H1 (cell line): ENCODE results near the gene FOSB. TPM values are rescaled to one million over a fixed set of nuclear protein-coding genes. Genes with fewer than 3 reads are reported as not detected.
A peak's percentile ranks its signal among the peaks of the same experiment; 100 is the strongest.

Experiments
- CTCF ChIA-PET: fragments of 300-600 bp; sonication (Branson Sonifier 250); formaldehyde crosslinking; loops from one replicate; lab custom pipeline; 2021; ENCODE audit not compliant: partially characterized antibody; lab: Charles Lee
- POLR2A ChIA-PET: fragments of 300-600 bp; sonication (Branson Sonifier 250); formaldehyde crosslinking; loops from one replicate; lab custom pipeline; 2021; ENCODE audit warnings: inconsistent platforms; ENCODE audit not compliant: partially characterized antibody; lab: Charles Lee
- DNase-seq, 2 experiments: peaks; one replicate each; pipeline versions ENCODE4 v3.0.0 to v3.0.0-alpha.2; 2010 to 2022; ENCODE audit warnings: low spot score in 2 of 2, low read depth in 1 of 2, mixed read lengths in 1 of 2
- FAIRE-seq: peaks from 2 replicates; lab custom pipeline; 2011; peaks lifted over from hg19 to GRCh38; lab: Jason Lieb, UNC
- H2AFZ ChIP-seq: 2 replicates; pipeline ENCODE4 v1.8.1; 2012; ENCODE audit warnings: low read length, inconsistent platforms
- H2AK5ac ChIP-seq: 2 replicates; pipeline ENCODE4 v1.6.1; 2013; ENCODE audit warnings: low read depth, low read length
- H2BK120ac ChIP-seq: replicated peaks from 2 replicates; pipeline ENCODE3; 2013; ENCODE audit warnings: low read depth, low read length, inconsistent platforms
- H2BK12ac ChIP-seq: 2 replicates; pipeline ENCODE4 v1.6.1; 2013; ENCODE audit warnings: low read depth, low read length
- H2BK15ac ChIP-seq: 2 replicates; pipeline ENCODE4 v1.6.1; 2013; ENCODE audit warnings: low read length
- H2BK20ac ChIP-seq: 2 replicates; pipeline ENCODE4 v1.6.1; 2013; ENCODE audit warnings: low read length
- H2BK5ac ChIP-seq: 2 replicates; pipeline ENCODE4 v1.6.1; 2013; ENCODE audit warnings: low read depth, low read length
- H3K14ac ChIP-seq: 2 replicates; pipeline ENCODE4 v1.6.1; 2013; ENCODE audit warnings: inconsistent platforms; ENCODE audit not compliant: insufficient read length
- H3K18ac ChIP-seq: 2 replicates; pipeline ENCODE4 v1.6.1; 2013; ENCODE audit warnings: low read length; ENCODE audit errors: extremely low read depth
- H3K23ac ChIP-seq: 2 replicates; pipeline ENCODE4 v1.6.1; 2013; ENCODE audit warnings: inconsistent platforms; ENCODE audit not compliant: insufficient read length
- H3K23me2 ChIP-seq: 2 replicates; pipeline ENCODE4 v1.6.1; 2013; ENCODE audit warnings: low read depth, low read length
- H3K27ac ChIP-seq: 2 replicates; pipeline ENCODE4 v1.6.1; 2011; ENCODE audit warnings: low read depth, low read length, inconsistent platforms
- H3K27me3 ChIP-seq, 4 experiments: replicated peaks in 1 of 4; 1 replicate in 1 of 4; 2 replicates in 3 of 4; pipeline versions ENCODE4 v1.6.1 to v1.8.1; 2011 to 2013; ENCODE audit warnings: low read length in 3 of 4, mild to moderate bottlenecking in 3 of 4, inconsistent platforms in 2 of 4, mixed read lengths in 2 of 4, moderate library complexity in 1 of 4; ENCODE audit not compliant: control insufficient read depth in 3 of 4, insufficient read depth in 3 of 4; ENCODE audit errors: extremely low read depth in 1 of 4
- H3K36me3 ChIP-seq, 4 experiments: 2 replicates each; pipeline versions ENCODE4 v1.6.1 to v1.8.1; 2011 to 2013; ENCODE audit warnings: mild to moderate bottlenecking in 4 of 4, low read length in 3 of 4, moderate library complexity in 2 of 4, control low read depth in 1 of 4, inconsistent platforms in 1 of 4; ENCODE audit not compliant: insufficient read depth in 4 of 4, control insufficient read depth in 2 of 4
- H3K4ac ChIP-seq: replicated peaks from 2 replicates; pipeline ENCODE3; 2013; ENCODE audit warnings: low read length, low read depth, mixed read lengths, inconsistent platforms; ENCODE audit not compliant: insufficient read length
- H3K4me1 ChIP-seq, 4 experiments: replicated peaks in 1 of 4; 1 replicate in 1 of 4; 2 replicates in 3 of 4; pipeline versions ENCODE4 v1.6.1 to v1.8.1; 2011 to 2013; ENCODE audit warnings: low read length in 3 of 4, inconsistent platforms in 2 of 4, mixed read lengths in 1 of 4; ENCODE audit not compliant: insufficient read depth in 4 of 4, control insufficient read depth in 3 of 4
- H3K4me2 ChIP-seq, 2 experiments: 2 replicates each; pipeline versions ENCODE4 v1.6.1 to v1.8.1; 2011 to 2013; ENCODE audit warnings: low read depth in 2 of 2, low read length in 2 of 2, control low read depth in 1 of 2, inconsistent platforms in 1 of 2, mild to moderate bottlenecking in 1 of 2; ENCODE audit not compliant: insufficient read depth in 1 of 2
- H3K4me3 ChIP-seq, 4 experiments: fragments of 200-600, 300-600 bp in 1 of 4; sonication (generic), shearing (Covaris generic), sonication (Bioruptor Twin) in 1 of 4; 2 replicates each; pipeline versions ENCODE4 v1.5.1 to v1.8.1; 2011 to 2016; ENCODE audit warnings: low read length in 4 of 4, low read depth in 3 of 4, control low read depth in 2 of 4, inconsistent platforms in 2 of 4, mild to moderate bottlenecking in 2 of 4, mixed read lengths in 1 of 4, moderate library complexity in 1 of 4; ENCODE audit not compliant: insufficient read depth in 2 of 4; ENCODE audit errors: extremely low read depth in 1 of 4
- H3K56ac ChIP-seq: replicated peaks from 2 replicates; pipeline ENCODE3; 2013; ENCODE audit warnings: low read depth, mild to moderate bottlenecking, mixed read lengths, low read length, inconsistent platforms; ENCODE audit not compliant: insufficient read length
- H3K79me1 ChIP-seq: 2 replicates; pipeline ENCODE4 v1.6.1; 2013; ENCODE audit warnings: low read depth, low read length, control low read depth
- H3K79me2 ChIP-seq, 2 experiments: 2 replicates each; pipeline versions ENCODE4 v1.6.1 to v1.8.1; 2012 to 2013; ENCODE audit warnings: low read length in 2 of 2, mild to moderate bottlenecking in 2 of 2, inconsistent platforms in 1 of 2; ENCODE audit not compliant: insufficient read depth in 2 of 2, control insufficient read depth in 1 of 2
- H3K9ac ChIP-seq, 4 experiments: replicated peaks in 1 of 4; 1 replicate in 1 of 4; 2 replicates in 3 of 4; pipeline versions ENCODE4 v1.6.1 to v1.8.1; 2011 to 2013; ENCODE audit warnings: low read depth in 3 of 4, low read length in 3 of 4, control low read depth in 2 of 4, mild to moderate bottlenecking in 2 of 4, moderate library complexity in 2 of 4, inconsistent platforms in 1 of 4; ENCODE audit errors: extremely low read depth in 1 of 4
- H3K9me3 ChIP-seq, 2 experiments: 2 replicates each; pipeline versions ENCODE4 v1.6.1 to v1.8.1; 2012 to 2013; ENCODE audit warnings: mild to moderate bottlenecking in 2 of 2, moderate library complexity in 2 of 2, control low read depth in 1 of 2, inconsistent platforms in 1 of 2, low read depth in 1 of 2, low read length in 1 of 2, mixed read lengths in 1 of 2; ENCODE audit not compliant: insufficient read depth in 2 of 2
- H4K20me1 ChIP-seq, 2 experiments: replicated peaks in 1 of 2; 2 replicates each; pipeline versions ENCODE3 to v1.8.1; 2011 to 2013; ENCODE audit warnings: inconsistent platforms in 2 of 2, low read length in 2 of 2, mild to moderate bottlenecking in 1 of 2; ENCODE audit not compliant: insufficient read depth in 2 of 2, control insufficient read depth in 1 of 2
- H4K5ac ChIP-seq: 2 replicates; pipeline ENCODE4 v1.6.1; 2013; ENCODE audit warnings: low read length, low read depth, mixed read lengths, inconsistent platforms; ENCODE audit not compliant: insufficient read length
- H4K8ac ChIP-seq: 2 replicates; pipeline ENCODE4 v1.8.0; 2013; ENCODE audit warnings: mild to moderate bottlenecking, moderate library complexity, low read length, inconsistent platforms; ENCODE audit not compliant: insufficient read depth; ENCODE audit errors: extremely low read depth
- H4K91ac ChIP-seq: replicated peaks from 2 replicates; pipeline ENCODE3; 2013; ENCODE audit warnings: low read length, mixed read lengths, inconsistent platforms; ENCODE audit not compliant: insufficient read length
- ASH2L ChIP-seq: fragments of 200-600, 300-600 bp; sonication (generic); IDR thresholded peaks from one replicate; pipeline ENCODE4 v1.7.1; 2017; ENCODE audit warnings: low read length
- BACH1 ChIP-seq: IDR thresholded peaks from 2 replicates; pipeline ENCODE4 v1.6.1; 2012; ENCODE audit warnings: low read length, improper control_type of control experiment
- CREB1 ChIP-seq: IDR thresholded peaks from 2 replicates; pipeline ENCODE4 v1.6.1; 2012; ENCODE audit warnings: inconsistent platforms
- EP300 ChIP-seq, 2 experiments: IDR thresholded peaks; 1 replicate in 1 of 2; 2 replicates in 1 of 2; pipeline ENCODE4 v1.6.1; 2011 to 2012; ENCODE audit warnings: low read depth in 2 of 2, low read length in 2 of 2, mild to moderate bottlenecking in 2 of 2, borderline replicate concordance in 1 of 2, inconsistent platforms in 1 of 2, moderate library complexity in 1 of 2
- HDAC2 ChIP-seq, 2 experiments: fragments of 300-600 bp in 1 of 2; sonication (generic) in 1 of 2; IDR thresholded peaks; 2 replicates each; pipeline ENCODE4 v1.6.1; 2011 to 2012; ENCODE audit warnings: low read depth in 2 of 2, low read length in 2 of 2, mild to moderate bottlenecking in 2 of 2, moderate library complexity in 2 of 2, borderline replicate concordance in 1 of 2, inconsistent platforms in 1 of 2
- KDM1A ChIP-seq: fragments of 200-600, 300-600 bp; sonication (generic); IDR thresholded peaks from 2 replicates; pipeline ENCODE4 v1.7.1; 2016; ENCODE audit warnings: mild to moderate bottlenecking, low read length, borderline replicate concordance
- RBBP5 ChIP-seq: IDR thresholded peaks from 2 replicates; pipeline ENCODE4 v1.7.1; 2012; ENCODE audit warnings: low read depth, mild to moderate bottlenecking, inconsistent platforms, low read length, moderate library complexity, borderline replicate concordance
- RFX5 ChIP-seq: IDR thresholded peaks from 2 replicates; pipeline ENCODE4 v1.6.1; 2011; ENCODE audit warnings: low read depth, low read length, improper control_type of control experiment, borderline replicate concordance
- SAP30 ChIP-seq: fragments of 300-600 bp; sonication (generic); IDR thresholded peaks from 2 replicates; pipeline ENCODE4 v1.7.1; 2012; ENCODE audit warnings: low read length, moderate library complexity, mild to moderate bottlenecking, inconsistent platforms; ENCODE audit not compliant: insufficient read depth, insufficient replicate concordance
- SIN3A ChIP-seq, 2 experiments: IDR thresholded peaks in 1 of 2; conservative IDR thresholded peaks in 1 of 2; 2 replicates each; pipeline ENCODE4 v1.6.1; 2011 to 2012; ENCODE audit warnings: low read length in 2 of 2, improper control_type of control experiment in 1 of 2, low read depth in 1 of 2, mild to moderate bottlenecking in 1 of 2
- SIRT6 ChIP-seq: IDR thresholded peaks from one replicate; pipeline ENCODE4 v1.7.1; 2012; ENCODE audit warnings: low read length, inconsistent platforms
- SP1 ChIP-seq: IDR thresholded peaks from 2 replicates; pipeline ENCODE4 v1.6.1; 2011; ENCODE audit warnings: low read depth, low read length
- SRF ChIP-seq: IDR thresholded peaks from 2 replicates; pipeline ENCODE4 v1.6.1; 2011; ENCODE audit warnings: mild to moderate bottlenecking, low read depth, low read length, moderate library complexity
- TEAD4 ChIP-seq: IDR thresholded peaks from 2 replicates; pipeline ENCODE4 v1.6.1; 2012; ENCODE audit warnings: low read depth, low read length, inconsistent platforms, mixed read lengths
- WGBS, 2 experiments: shearing (Covaris generic) in 1 of 2; methylation state at CpG; one replicate each; pipeline versions ENCODE4 v1.1.6 to v1.1.7; 2013 to 2015; ENCODE audit warnings: low lambda C conversion rate in 2 of 2, mixed read lengths in 2 of 2, inconsistent platforms in 1 of 2, low coverage in 1 of 2, missing lambda C conversion rate in 1 of 2; ENCODE audit not compliant: insufficient replicate concordance in 2 of 2, insufficient coverage in 1 of 2, insufficient read length in 1 of 2; ENCODE audit errors: extremely low coverage in 1 of 2, missing lambda C conversion rate in 1 of 2; 5-methylcytosine and 5-hydroxymethylcytosine counted together
- polyA plus RNA-seq, 7 experiments: library from polyadenylated mRNA; depleted of rRNA in 3 of 7; stranded (reverse) in 5 of 7; unstranded in 2 of 7; fragments of >200 nt in 5 of 7; fragments of 200-250 nt in 2 of 7; gene quantifications; 1 replicate in 5 of 7; 2 replicates in 1 of 7; 4 replicates in 1 of 7; pipeline versions ENCODE4 v1.2.1 to v1.2.3, GENCODE V29; 2011 to 2013; ENCODE audit warnings: missing spikeins in 2 of 7, mixed read lengths in 2 of 7
- total RNA-seq: library from RNA; stranded (reverse); fragmentation: NEBNext Ultra II Directional; extraction: Animal tissue kit (Norgen Biotek cat#: 25700); gene quantifications from 2 replicates; pipeline ENCODE4 v1.2.1, GENCODE V29; 2021

FOSB gene
- total and polyA plus RNA-seq, 2 of the 8 experiments (the other 6 are each of a cell fraction or from before 2014, with no cell fraction given) = 0.44 to 2.7 TPM

- no peaks in the 10 kb centered on the region for H3K9me3 ChIP-seq
- no peak overlapping the region for H3K4ac ChIP-seq
- no peak overlapping the region for H2BK12ac ChIP-seq
- H2BK5ac ChIP-seq = no peak overlapping the region
- FAIRE-seq (no peak), DNase-seq (no peak)
- no peak overlapping the region for H3K23ac ChIP-seq
- H4K20me1 ChIP-seq = no peaks in the 10 kb centered on the region
- no peak overlapping the region for H3K27ac ChIP-seq
- no peak overlapping the region for H4K5ac ChIP-seq
- no peak overlapping the region for H2BK120ac ChIP-seq
- no peak overlapping the region for H4K8ac ChIP-seq
- no peak overlapping the region for H3K56ac ChIP-seq
- POLR2A ChIA-PET = interaction anchor here (1.3 to 2.1 kb wide), 4 partner anchors 9 to 80 kb away, joined by 4 to 11 read pairs (median 6); partner anchors contain the start of gene FOSB
- H3K36me3 ChIP-seq = no peaks in the 10 kb centered on the region
- H4K91ac ChIP-seq = no peak overlapping the region
- H2AFZ ChIP-seq = no peak overlapping the region
- no peak overlapping the region for H2BK20ac ChIP-seq
- H3K79me1 ChIP-seq = no peaks in the 10 kb centered on the region
- H2BK15ac ChIP-seq = no peak overlapping the region
- H3K14ac ChIP-seq = no peak overlapping the region
- H2AK5ac ChIP-seq = no peak overlapping the region
- no peak overlapping the region for H3K18ac ChIP-seq
- no peak overlapping the region for H3K9ac ChIP-seq
- H3K4me2 ChIP-seq = no peak overlapping the region
- peaks cover 0 to 19% (median 14%) of the 10 kb centered on the region in 4 experiments; a peak in 6 of 7 replicates for H3K27me3 ChIP-seq
- no peak for TF ChIP-seq CREB1
- no peak for TF ChIP-seq RBBP5
- 0 out of 2 replicates have a peak, but pooled peaks have one; percentile 16 for TF ChIP-seq KDM1A
- TF ChIP-seq SIN3A (conservative IDR thresholded peaks at IDR 0.05 in 1 of 2, IDR thresholded peaks at IDR 0.05 in 1 of 2; ENCODE audit: low read depth in 1 of 2, low read length in 2 of 2) = no peak
- no peak for TF ChIP-seq RFX5
- TF ChIP-seq EP300 (IDR thresholded peaks at IDR 0.05; ENCODE audit: borderline replicate concordance in 1 of 2, low read depth in 2 of 2, low read length in 2 of 2) = no peak
- no peak for TF ChIP-seq ASH2L
- no peak for TF ChIP-seq SP1
- no peak for TF ChIP-seq TEAD4
- no peak for TF ChIP-seq SAP30
- no peak for TF ChIP-seq BACH1
- TF ChIP-seq SRF = no peak
- no peak for TF ChIP-seq SIRT6
- TF ChIP-seq HDAC2 (IDR thresholded peaks at IDR 0.05; ENCODE audit: borderline replicate concordance in 1 of 2, low read depth in 2 of 2, low read length in 2 of 2) = 0 out of 4 replicates have a peak, but pooled peaks of 1 of the 2 experiments have one; percentile 24
- 84% methylated on average over 3 of the region's 3 CpGs; no CpG with 5 or more reads in 1 of the 2 experiments for WGBS, 2 experiments
- no peaks in the 10 kb centered on the region for H3K79me2 ChIP-seq
- peaks cover 19% of the 10 kb centered on the region for H3K23me2 ChIP-seq
- H3K4me1 ChIP-seq = peaks cover 4 to 13% (median 7%) of the 10 kb centered on the region in 4 experiments; a peak in 6 of 7 replicates
- CTCF ChIA-PET = interaction anchor here (0.5 to 6.3 kb wide), 10 partner anchors 9 to 838 kb away, joined by 3 to 145 read pairs (median 10); no protein-coding TSS in a partner anchor
- no peak overlapping the region for H3K4me3 ChIP-seq
These were observed 19.4 kb upstream of the FOSB start for GRCh38 chr19:45448425-45448756.
